Smooth muscle cell (in vitro differentiated cells): ENCODE results near the gene SCUBE2. TPM values are rescaled to one million over a fixed set of nuclear protein-coding genes. Genes with fewer than 3 reads are reported as not detected.

ENCODE experiments used
- DNase-seq: peaks from one replicate; lab custom pipeline; 2025; ENCODE audit not compliant: unreplicated experiment; lab: John Stamatoyannopoulos, UW
- H2AFZ ChIP-seq: fragments of 200-600 bp; sonication (generic); 2 replicates; pipeline ENCODE4 v1.6.0; 2016; ENCODE audit warnings: antibody characterized with exemption, low read depth, mild to moderate bottlenecking
- H3F3A ChIP-seq: fragments of 200-600 bp; sonication (generic); 2 replicates; pipeline ENCODE4 v1.6.0; 2017; ENCODE audit warnings: antibody characterized with exemption, low read depth
- H3K27ac ChIP-seq: fragments of 200-600 bp; sonication (generic); 2 replicates; pipeline ENCODE4 v1.5.1; 2016; ENCODE audit warnings: low read depth, mild to moderate bottlenecking
- H3K27me3 ChIP-seq: fragments of 200-600 bp; sonication (generic); 2 replicates; pipeline ENCODE4 v1.6.1; 2016; ENCODE audit warnings: low read depth, mild to moderate bottlenecking
- H3K36me3 ChIP-seq: fragments of 200-600 bp; sonication (generic); 2 replicates; pipeline ENCODE4 v1.5.1; 2016; ENCODE audit warnings: low read depth
- H3K4me1 ChIP-seq: fragments of 200-600 bp; sonication (generic); 2 replicates; pipeline ENCODE4 v1.5.1; 2016; ENCODE audit warnings: low read depth
- H3K4me2 ChIP-seq: fragments of 200-600 bp; sonication (generic); 2 replicates; pipeline ENCODE4 v1.6.0; 2016; ENCODE audit warnings: mild to moderate bottlenecking
- H3K4me3 ChIP-seq: fragments of 200-600 bp; sonication (generic); 2 replicates; pipeline ENCODE4 v1.5.1; 2016; ENCODE audit warnings: mild to moderate bottlenecking
- H3K79me2 ChIP-seq: fragments of 200-600 bp; sonication (generic); 2 replicates; pipeline ENCODE4 v1.6.0; 2016; ENCODE audit warnings: low read depth, mild to moderate bottlenecking
- H3K9ac ChIP-seq: fragments of 200-600 bp; sonication (generic); 2 replicates; pipeline ENCODE4 v1.6.0; 2016; ENCODE audit warnings: low read depth
- H3K9me3 ChIP-seq: fragments of 200-600 bp; sonication (generic); replicated peaks from 2 replicates; pipeline ENCODE4 v1.5.1; 2016; ENCODE audit warnings: low read depth
- H4K20me1 ChIP-seq: fragments of 200-600 bp; sonication (generic); 2 replicates; pipeline ENCODE4 v1.6.0; 2016; ENCODE audit warnings: low read depth
- WGBS: methylation state at CpG from one replicate; pipeline ENCODE4 v1.1.7; 2016; ENCODE audit warnings: low lambda C conversion rate; 5-methylcytosine and 5-hydroxymethylcytosine counted together
- polyA plus RNA-seq: library from polyadenylated mRNA; unstranded; fragments of >200 nt; fragmentation: Nextera tagmentation; extraction: Ambion mirVana; gene quantifications from 2 replicates; pipeline ENCODE4 v1.2.1, GENCODE V29; 2016
- total RNA-seq: library from RNA; depleted of rRNA; stranded (reverse); fragments of >200 nt; gene quantifications from 2 replicates; pipeline ENCODE4 v1.2.3, GENCODE V29; 2014
- TF ChIP-seq, protein P1 (sequence below): fragments of 200-600 bp; sonication (generic); IDR thresholded peaks from 2 replicates; pipeline ENCODE4 v1.5.1; 2017; ENCODE audit warnings: borderline replicate concordance, mild to moderate bottlenecking, antibody characterized with exemption; ENCODE audit not compliant: insufficient read depth, poor library complexity, severe bottlenecking

The SCUBE2 gene
- total and polyA plus RNA-seq, 2 experiments from 2014 or later, result 2.2 to 5.0 TPM

DNA sequence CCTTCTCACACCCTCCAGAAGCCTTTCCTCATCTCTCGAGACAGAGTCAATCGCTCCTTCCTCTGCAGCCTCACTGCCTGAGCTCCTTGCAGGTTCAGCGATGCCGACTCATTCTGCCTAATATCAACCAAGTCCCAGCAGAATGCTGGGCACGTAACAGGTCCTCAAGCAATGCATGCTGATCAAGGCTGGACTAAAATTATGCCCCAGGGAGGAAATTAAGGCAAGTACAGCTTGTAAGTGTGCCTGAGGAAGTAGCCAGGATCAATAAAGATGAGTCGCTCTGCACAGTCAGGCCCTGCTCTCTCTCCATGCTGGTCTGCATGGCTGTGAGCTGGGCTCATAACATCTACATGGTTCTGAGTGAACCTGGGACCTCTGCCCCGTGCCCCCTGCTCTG is 62.0 kb downstream of the SCUBE2 start:
- no peaks in the 10 kb centered on the region for H3K4me1 ChIP-seq
- WGBS, result 86% methylated on average over 7 of the region's 7 CpGs
- H2AFZ ChIP-seq, result no peak overlapping the region
- H3K79me2 ChIP-seq, result no peaks in the 10 kb centered on the region
- no peak overlapping the region for H3K9ac ChIP-seq
- H3K4me3 ChIP-seq, result no peak overlapping the region
- H3F3A ChIP-seq, result no peaks in the 10 kb centered on the region
- H4K20me1 ChIP-seq, result no peaks in the 10 kb centered on the region
- no peak for DNase-seq
- H3K27me3 ChIP-seq, result no peaks in the 10 kb centered on the region
- H3K36me3 ChIP-seq, result no peaks in the 10 kb centered on the region
- H3K9me3 ChIP-seq, result no peaks in the 10 kb centered on the region
- no peak overlapping the region for H3K4me2 ChIP-seq
- no peak overlapping the region for H3K27ac ChIP-seq
- TF ChIP-seq, protein P1, sequence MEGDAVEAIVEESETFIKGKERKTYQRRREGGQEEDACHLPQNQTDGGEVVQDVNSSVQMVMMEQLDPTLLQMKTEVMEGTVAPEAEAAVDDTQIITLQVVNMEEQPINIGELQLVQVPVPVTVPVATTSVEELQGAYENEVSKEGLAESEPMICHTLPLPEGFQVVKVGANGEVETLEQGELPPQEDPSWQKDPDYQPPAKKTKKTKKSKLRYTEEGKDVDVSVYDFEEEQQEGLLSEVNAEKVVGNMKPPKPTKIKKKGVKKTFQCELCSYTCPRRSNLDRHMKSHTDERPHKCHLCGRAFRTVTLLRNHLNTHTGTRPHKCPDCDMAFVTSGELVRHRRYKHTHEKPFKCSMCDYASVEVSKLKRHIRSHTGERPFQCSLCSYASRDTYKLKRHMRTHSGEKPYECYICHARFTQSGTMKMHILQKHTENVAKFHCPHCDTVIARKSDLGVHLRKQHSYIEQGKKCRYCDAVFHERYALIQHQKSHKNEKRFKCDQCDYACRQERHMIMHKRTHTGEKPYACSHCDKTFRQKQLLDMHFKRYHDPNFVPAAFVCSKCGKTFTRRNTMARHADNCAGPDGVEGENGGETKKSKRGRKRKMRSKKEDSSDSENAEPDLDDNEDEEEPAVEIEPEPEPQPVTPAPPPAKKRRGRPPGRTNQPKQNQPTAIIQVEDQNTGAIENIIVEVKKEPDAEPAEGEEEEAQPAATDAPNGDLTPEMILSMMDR, result no peak

DNA sequence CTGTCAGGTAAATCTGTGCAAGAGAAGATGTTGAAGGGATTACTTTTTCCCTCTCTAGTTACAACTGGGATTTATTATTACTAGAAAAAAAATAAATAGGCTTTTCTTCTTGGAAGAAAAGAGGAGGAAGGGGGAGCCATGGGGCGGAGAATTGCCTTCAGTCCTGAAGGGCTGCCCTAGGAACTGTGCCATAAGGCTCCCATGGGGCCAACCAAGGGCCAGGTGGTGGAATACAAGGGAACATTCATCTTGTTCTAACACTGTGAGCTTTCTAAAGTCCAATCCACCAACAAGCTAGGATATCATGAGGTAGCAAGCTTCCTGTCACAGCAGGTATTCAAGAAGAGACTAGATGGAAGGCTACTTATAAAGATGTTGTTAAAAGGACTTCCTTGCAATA is 62.8 kb downstream of the SCUBE2 start:
- H3K4me2 ChIP-seq, result no peak overlapping the region

DNA sequence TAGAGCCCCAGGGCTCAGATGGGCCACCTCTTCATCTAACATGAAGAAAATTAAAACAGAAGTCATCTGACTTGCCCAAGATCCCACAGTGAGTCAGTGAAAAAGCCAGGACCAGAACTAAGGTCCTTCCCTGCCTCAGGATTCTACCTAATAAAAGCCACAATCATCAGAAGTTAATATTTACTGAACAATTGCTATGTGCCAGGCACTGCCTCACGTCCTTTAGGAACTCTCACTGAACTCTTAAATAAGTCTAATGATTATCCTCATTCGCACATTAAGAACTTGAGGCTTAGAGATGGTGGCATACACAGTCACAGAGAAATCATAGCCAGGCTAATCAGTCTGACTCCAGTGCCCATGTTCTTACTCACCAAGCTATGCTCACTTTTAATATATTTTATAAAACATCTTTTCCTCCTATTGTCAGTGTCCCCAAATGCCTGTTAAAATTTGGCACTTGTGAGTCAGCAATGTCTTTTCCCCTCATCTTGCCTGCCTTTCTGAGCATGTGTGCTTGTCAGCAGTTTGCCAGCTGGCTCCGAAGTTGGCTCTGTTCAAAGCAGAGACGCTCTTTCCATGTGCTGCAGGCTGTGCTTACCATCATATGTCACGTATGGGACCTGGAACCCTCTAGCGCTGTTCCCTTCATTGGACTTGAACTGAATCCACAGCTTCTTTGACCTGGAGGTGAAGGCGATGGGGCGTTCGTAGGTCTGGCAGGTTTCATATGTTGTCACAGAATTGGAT is 66.1 kb downstream of the SCUBE2 start:
- H3K27ac ChIP-seq, result no peak overlapping the region
- no peaks in the 10 kb centered on the region for H4K20me1 ChIP-seq
- H3K9ac ChIP-seq, result no peak overlapping the region
- H3K4me2 ChIP-seq, result no peak overlapping the region
- H3F3A ChIP-seq, result no peaks in the 10 kb centered on the region
- H3K79me2 ChIP-seq, result no peaks in the 10 kb centered on the region
- no peaks in the 10 kb centered on the region for H3K36me3 ChIP-seq
- H3K9me3 ChIP-seq, result no peaks in the 10 kb centered on the region
- WGBS, result 93% methylated on average over 9 of the region's 9 CpGs
- H3K4me3 ChIP-seq, result no peak overlapping the region
- no peaks in the 10 kb centered on the region for H3K27me3 ChIP-seq
- TF ChIP-seq, protein P1, result no peak
- no peak for DNase-seq
- H2AFZ ChIP-seq, result no peak overlapping the region
- no peaks in the 10 kb centered on the region for H3K4me1 ChIP-seq

More for the DNA sequence above, 62.8 kb downstream of the SCUBE2 start:
- 96% methylated on average over 1 of the region's 1 CpG for WGBS
- Histone ChIP-seq H3K27me3 (no peaks in the 10 kb centered on the region), H3K9ac (no peak overlapping the region), H3K9me3 (no peaks in the 10 kb centered on the region), H2AFZ (no peak overlapping the region), H3K27ac (no peak overlapping the region), H3K4me1 (no peaks in the 10 kb centered on the region), H3K36me3 (no peaks in the 10 kb centered on the region), H3K4me3 (no peak overlapping the region), H4K20me1 (no peaks in the 10 kb centered on the region), H3F3A (no peaks in the 10 kb centered on the region), H3K79me2 (no peaks in the 10 kb centered on the region)
- DNase-seq, result no peak
- TF ChIP-seq, protein P1, result no peak
